ENCODE data around the gene HAUS3.
A peak's percentile ranks its signal among the peaks of the same experiment; 100 is the strongest.
"Not testable (repeated sequence)": the region's sequence is repeated elsewhere in the genome, so short reads cannot be mapped to it uniquely, and the experiment has no call there.

The HAUS3 gene

GRCh38 chr4:2251795-2252529 is 10.0 kb upstream of the HAUS3 start:
- peak; percentile 5 for DNase-seq (ENCODE audit: low spot score)

DNA sequence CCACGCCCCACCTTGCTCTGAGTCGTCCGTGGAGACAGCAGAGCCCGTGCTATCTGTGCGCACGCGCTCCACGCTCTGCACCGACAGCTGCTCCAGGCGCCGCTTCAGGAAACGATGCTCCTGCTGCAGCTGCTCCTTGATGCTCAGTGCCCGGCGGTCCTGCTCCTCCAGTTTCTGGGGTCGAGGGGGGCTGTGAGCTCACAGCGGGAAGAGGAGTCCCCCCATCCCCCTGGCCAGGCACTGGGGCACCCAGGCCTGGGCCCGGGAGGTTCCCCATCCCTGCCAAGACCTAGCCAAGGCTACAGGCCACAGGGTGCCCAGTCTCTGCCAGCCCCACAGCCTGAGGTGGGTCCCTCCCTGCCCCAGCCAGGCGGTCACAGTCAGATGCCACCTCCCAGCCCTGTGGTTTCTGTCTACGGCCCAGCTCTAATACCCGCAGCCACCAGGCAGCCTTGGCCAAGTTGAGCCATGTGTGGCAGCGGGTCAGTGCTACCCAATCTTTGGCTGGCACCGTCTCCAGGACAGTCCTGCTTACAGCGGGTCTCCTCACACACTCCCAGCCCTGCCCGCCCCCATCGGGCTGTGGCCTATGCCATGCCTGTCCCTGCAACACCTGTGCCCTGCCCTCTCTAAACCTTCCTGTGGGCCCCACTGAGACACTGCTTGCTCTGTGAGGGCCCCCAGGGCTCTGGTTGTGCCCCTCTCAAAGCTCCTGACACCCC is 9.3 kb upstream of the HAUS3 start:
- DNase-seq (ENCODE audit: low spot score) = peak; percentile 10

DNA sequence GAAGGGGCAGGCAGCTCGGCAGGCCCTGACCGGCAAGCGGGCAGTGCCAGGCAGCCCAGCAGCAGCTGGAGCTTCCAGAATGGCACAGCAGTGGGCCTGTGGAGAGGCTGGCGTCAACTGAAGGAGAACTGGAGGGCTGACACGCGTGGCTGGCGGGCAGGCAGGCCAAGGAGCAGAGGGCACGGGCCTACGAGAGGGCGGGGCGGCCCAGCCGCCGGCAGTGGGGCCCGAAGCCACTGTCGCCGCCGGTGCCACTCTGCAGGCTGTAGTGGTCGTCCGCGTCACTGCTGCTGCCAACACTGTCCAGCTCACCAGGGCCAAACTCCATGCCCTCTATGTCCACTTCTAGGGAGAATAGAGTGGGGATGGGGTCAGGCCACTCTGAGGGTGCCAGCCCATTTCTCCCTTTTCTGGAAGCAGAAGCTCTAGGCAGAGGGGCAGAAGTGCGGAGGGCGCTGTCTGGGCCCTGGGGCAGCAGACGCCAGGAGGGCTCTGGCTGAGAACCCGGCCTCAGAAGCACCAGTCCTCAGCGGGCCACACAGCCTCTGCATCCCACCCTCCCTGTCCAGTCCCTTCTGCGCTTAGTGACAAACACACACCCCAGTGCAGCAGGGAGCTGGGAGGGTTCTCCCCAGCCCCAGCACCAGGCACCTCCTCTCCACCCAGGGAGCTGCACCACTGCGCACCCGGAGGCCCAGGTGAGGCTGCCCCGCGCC is 8.6 kb upstream of the HAUS3 start:
- peak; percentile 7 for DNase-seq (ENCODE audit: low spot score)

GRCh38 chr4:2249526-2250356 is 7.8 kb upstream of the HAUS3 start:
- DNase-seq (ENCODE audit: low spot score) = peak; percentile 7

DNA sequence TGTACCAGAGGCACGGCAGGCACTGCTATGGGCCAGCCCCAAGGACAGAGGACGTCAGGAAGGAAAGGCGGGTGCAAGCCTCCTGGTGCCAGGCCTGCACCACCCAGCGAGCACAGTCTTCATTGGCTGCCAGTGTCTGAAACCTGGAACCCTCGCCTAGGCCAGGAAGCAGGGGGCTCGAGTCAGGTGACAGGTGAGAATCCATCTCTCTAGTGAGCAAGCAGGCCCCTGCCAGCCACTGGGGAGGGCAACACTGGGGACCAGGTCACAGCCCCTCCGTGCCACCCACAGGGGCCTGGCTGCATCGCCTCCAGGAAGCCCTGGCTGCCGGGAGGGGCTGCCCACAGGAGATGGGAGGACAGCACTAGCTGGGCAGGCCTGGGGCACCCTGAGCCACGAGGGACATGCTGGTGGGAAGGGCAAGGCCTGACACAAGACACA is 6.9 kb upstream of the HAUS3 start:
- DNase-seq (ENCODE audit: low spot score) = peak; percentile 8

- DNase-seq (ENCODE audit: low spot score) = peak; percentile 8
These were observed 6.3 kb upstream of the HAUS3 start for GRCh38 chr4:2248044-2248780.

- peak; percentile 13 for DNase-seq (ENCODE audit: low spot score)
These were observed 5.5 kb upstream of the HAUS3 start for GRCh38 chr4:2247128-2248043.

DNA sequence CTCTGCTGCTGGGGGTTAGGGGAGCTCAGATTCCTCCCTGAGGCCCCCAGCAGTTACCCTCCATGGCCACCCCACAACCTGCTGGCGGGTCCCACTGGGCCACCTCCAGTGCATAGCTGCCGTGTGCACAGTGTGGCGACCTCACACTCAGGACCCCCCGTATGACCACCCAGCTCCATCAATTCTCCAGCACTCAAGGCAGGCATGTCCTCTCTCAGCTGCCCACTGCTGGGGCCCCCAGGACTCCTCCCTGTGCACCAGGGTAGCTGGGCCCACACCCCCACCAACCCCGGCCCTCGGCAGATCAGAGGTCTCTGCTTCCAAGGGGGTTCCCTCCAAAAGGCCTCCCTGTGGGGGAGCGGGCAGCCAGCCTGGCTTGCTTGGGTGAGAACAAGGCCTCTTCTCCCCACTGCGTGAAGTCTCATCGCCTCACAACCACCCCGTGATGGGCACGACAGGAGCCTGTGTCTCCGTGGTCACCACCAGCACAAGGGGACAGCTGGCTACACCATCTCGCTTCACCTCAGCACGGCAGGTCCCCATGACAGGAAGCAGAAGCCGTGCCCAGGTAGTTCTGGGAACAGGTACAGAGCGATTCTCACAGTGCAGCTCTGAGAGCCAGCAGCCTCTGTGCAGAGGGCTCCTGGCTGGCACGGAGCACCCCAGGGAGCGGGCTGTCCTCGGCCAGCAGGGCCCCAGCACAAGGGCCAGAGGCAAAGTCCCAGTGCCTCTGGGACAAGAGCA is 4.6 kb upstream of the HAUS3 start:
- no peak for DNase-seq (ENCODE audit: low spot score)

- DNase-seq (ENCODE audit: low spot score) = no peak
These were observed 3.9 kb upstream of the HAUS3 start for GRCh38 chr4:2245787-2246275.

DNA sequence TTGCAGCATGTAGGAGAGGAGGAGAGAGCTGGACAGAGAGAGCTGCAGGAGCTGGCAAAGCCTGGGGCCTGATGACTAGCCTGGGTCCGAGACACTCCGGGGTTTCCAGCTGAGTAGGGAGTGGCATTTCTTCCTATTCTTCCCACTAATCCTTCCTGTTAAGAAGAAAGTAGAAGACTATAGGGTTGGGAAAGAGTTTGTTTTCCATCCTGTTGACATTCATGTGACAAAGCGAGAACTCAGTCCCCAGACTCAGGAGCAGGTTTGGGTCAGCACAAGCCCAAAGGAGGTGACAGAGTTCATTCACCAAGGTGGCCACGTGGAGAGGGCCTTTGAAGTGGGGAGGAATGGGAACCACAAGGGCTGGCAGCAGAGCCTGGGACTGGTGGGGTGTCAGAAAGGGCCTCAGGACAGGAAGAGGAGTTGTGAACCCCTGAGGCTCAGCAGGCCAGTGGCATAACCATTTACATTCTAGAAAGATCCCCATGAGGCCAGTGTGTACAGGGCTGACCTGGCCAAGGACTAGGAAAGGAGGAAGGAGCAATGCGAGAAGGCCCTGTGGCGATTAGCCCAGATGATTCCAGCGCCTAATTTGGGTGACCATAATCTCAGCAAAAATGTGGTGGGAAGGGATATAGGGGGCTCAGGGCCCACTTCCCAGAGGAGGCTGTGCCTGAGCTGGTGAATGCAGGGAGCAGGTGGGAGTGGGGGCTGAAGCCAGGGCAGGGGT is 3.3 kb upstream of the HAUS3 start:
- no peak for DNase-seq (ENCODE audit: low spot score)

- no peak for DNase-seq (ENCODE audit: low spot score)
These were observed 1.9 kb upstream of the HAUS3 start for GRCh38 chr4:2243681-2244380.

GRCh38 chr4:2241003-2241402 is 918 bp downstream of the HAUS3 start:
- DNase-seq (ENCODE audit: low spot score) = no peak

DNA sequence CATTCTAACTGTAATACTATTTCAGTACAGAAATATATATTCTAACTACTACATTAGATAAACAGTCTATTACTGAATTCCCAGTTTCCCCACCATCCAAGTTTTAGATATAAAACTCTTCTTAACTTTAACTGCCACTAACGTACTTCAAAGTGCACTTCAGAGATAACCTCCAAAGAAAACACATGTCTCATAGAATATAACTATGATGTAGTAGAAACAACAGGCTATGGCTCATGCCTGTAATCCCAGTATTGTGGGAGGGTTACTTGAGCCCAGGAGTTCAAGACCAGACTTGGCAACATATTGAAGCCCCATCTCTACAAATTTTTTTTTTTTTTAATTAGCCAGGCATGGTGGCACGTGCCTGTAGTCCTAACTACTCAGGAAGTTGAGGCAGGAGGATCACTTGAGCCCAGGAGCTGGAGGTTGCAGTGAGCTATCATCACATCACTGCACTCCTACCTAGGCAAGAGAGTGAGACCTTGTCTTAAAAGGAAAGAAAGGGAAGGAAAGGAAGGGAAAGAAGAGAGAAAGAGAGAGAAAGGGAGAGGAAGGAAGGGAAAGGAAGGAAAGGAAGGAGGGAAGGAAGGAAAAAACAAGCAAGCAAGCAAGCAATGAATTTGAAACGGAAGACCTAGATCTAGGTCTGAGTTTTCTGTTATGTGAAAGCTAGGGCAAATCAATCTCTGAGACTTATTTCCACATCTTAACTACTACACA is 4.8 kb downstream of the HAUS3 start:
- DNase-seq (ENCODE audit: low spot score) = no peak

- no peak for DNase-seq (ENCODE audit: low spot score)
These were observed 10.8 kb downstream of the HAUS3 start for GRCh38 chr4:2231082-2231481.

GRCh38 chr4:2226261-2226660 is 15.7 kb downstream of the HAUS3 start:
- no peak for DNase-seq (ENCODE audit: low spot score)

GRCh38 chr4:2222838-2223237 is 19.1 kb downstream of the HAUS3 start:
- peak; percentile 63 for DNase-seq (ENCODE audit: low spot score)

DNA sequence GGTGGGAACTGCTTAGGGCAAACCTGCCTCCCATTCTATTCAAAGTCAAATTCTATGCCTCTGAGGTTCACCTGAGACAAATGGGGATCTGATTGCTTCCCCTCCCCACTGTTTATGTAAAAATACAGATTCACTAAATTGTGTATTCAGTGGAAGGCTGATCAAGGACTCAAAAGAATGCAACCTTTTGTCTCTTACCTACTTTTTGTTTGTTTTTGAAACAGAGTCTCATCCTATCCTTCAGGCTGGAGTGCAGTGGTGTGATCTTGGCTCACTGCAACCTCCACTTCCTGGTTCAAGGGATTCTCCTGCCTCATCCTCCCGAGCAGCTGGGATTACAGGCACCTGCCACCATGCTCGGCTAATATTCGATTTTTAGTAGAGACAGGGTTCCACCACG is 20.5 kb downstream of the HAUS3 start:
- not testable (repeated sequence) for DNase-seq (ENCODE audit: low spot score)
